ENCODE results near the gene ELMO1.

DNA sequence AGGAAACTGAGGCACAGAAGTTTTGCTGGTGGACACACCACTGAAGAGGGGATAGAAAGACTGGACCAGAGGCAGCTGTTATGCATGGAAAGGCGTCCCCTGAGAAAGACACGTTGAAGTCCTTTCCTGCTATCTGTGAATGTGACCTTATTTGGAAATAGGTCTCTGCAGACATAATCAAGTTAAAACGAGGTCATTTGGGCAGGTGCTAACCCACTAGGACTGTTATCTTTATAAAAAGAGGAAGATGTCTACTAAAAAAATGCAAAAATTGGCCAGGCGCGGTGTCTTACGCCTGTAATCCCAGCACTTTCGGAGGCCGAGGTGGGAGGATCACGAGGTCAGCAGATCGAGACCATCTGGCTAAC lies 31.6 kb downstream of the ELMO1 start:
- TF ChIP-seq EP300 (IDR thresholded peaks at IDR 0.05; ENCODE audit: low read depth) (no peak), CTCF (IDR thresholded peaks at IDR 0.05) (no peak), POLR2A (IDR thresholded peaks at IDR 0.05) (no peak)

Measured in transverse colon (tissue), 3 donors.